Testis (tissue), 2 donors: ENCODE data around the gene KIF9.

Experiments used
- POLR2A ChIP-seq: fragments of 450-650 bp; IDR thresholded peaks from one replicate; pipeline ENCODE4 v1.6.1; 2017; ENCODE audit warnings: antibody characterized with exemption, mild to moderate bottlenecking, moderate library complexity
- TF ChIP-seq, protein P1 (sequence below), 3 experiments: fragments of 450-650 bp in 2 of 3; fragments of 200-600 bp in 1 of 3; sonication (generic) in 1 of 3; IDR thresholded peaks; one replicate each; pipeline ENCODE4 v1.5.1; 2016 to 2019; ENCODE audit warnings: antibody characterized with exemption in 3 of 3, mild to moderate bottlenecking in 2 of 3, moderate library complexity in 1 of 3

- TF ChIP-seq, protein P1, sequence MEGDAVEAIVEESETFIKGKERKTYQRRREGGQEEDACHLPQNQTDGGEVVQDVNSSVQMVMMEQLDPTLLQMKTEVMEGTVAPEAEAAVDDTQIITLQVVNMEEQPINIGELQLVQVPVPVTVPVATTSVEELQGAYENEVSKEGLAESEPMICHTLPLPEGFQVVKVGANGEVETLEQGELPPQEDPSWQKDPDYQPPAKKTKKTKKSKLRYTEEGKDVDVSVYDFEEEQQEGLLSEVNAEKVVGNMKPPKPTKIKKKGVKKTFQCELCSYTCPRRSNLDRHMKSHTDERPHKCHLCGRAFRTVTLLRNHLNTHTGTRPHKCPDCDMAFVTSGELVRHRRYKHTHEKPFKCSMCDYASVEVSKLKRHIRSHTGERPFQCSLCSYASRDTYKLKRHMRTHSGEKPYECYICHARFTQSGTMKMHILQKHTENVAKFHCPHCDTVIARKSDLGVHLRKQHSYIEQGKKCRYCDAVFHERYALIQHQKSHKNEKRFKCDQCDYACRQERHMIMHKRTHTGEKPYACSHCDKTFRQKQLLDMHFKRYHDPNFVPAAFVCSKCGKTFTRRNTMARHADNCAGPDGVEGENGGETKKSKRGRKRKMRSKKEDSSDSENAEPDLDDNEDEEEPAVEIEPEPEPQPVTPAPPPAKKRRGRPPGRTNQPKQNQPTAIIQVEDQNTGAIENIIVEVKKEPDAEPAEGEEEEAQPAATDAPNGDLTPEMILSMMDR (IDR thresholded peaks at IDR 0.05): no peak
- no peak for TF ChIP-seq POLR2A
Observed at GRCh38 chr3:47306022-47306421, 23.4 kb upstream of the KIF9 start.
